HL-60 (cell line): ENCODE data around the gene LURAP1L.

Source experiments
- CTCF ChIP-seq: IDR thresholded peaks from one replicate; pipeline ENCODE4 v1.5.1; 2011; ENCODE audit warnings: low read length, control low read depth, inconsistent platforms; ENCODE audit not compliant: insufficient read depth
- POLR2AphosphoS5 ChIP-seq: IDR thresholded peaks from 2 replicates; pipeline ENCODE4 v1.6.1; 2012; ENCODE audit warnings: low read depth
- REST ChIP-seq: IDR thresholded peaks from 2 replicates; pipeline ENCODE4 v1.6.1; 2012; ENCODE audit warnings: low read depth; ENCODE audit not compliant: insufficient replicate concordance
- SPI1 ChIP-seq: IDR thresholded peaks from 2 replicates; pipeline ENCODE4 v1.6.1; 2012; ENCODE audit warnings: low read depth, mild to moderate bottlenecking, borderline replicate concordance

GRCh38 chr9:12801663-12802062 is 26.8 kb downstream of the LURAP1L start:
- TF ChIP-seq SPI1 (no peak), CTCF (no peak), POLR2AphosphoS5 (no peak), REST (no peak)
